H1 (cell line): Measurements from ENCODE around the gene SS18L1. TPM values are rescaled to one million over a fixed set of nuclear protein-coding genes. Genes with fewer than 3 reads are reported as not detected.
A peak's percentile ranks its signal among the peaks of the same experiment; 100 is the strongest.

Experiments used
- CTCF ChIA-PET: fragments of 300-600 bp; sonication (Branson Sonifier 250); formaldehyde crosslinking; loops from one replicate; lab custom pipeline; 2021; ENCODE audit not compliant: partially characterized antibody; lab: Charles Lee
- POLR2A ChIA-PET: fragments of 300-600 bp; sonication (Branson Sonifier 250); formaldehyde crosslinking; loops from one replicate; lab custom pipeline; 2021; ENCODE audit warnings: inconsistent platforms; ENCODE audit not compliant: partially characterized antibody; lab: Charles Lee
- DNase-seq, 2 experiments: peaks; one replicate each; pipeline versions ENCODE4 v3.0.0 to v3.0.0-alpha.2; 2010 to 2022; ENCODE audit warnings: low spot score in 2 of 2, low read depth in 1 of 2, mixed read lengths in 1 of 2
- FAIRE-seq: peaks from 2 replicates; lab custom pipeline; 2011; peaks lifted over from hg19 to GRCh38; lab: Jason Lieb, UNC
- H2AFZ ChIP-seq: 2 replicates; pipeline ENCODE4 v1.8.1; 2012; ENCODE audit warnings: low read length, inconsistent platforms
- H2AK5ac ChIP-seq: 2 replicates; pipeline ENCODE4 v1.6.1; 2013; ENCODE audit warnings: low read depth, low read length
- H2BK120ac ChIP-seq: replicated peaks from 2 replicates; pipeline ENCODE3; 2013; ENCODE audit warnings: low read depth, low read length, inconsistent platforms
- H2BK12ac ChIP-seq: 2 replicates; pipeline ENCODE4 v1.6.1; 2013; ENCODE audit warnings: low read depth, low read length
- H2BK15ac ChIP-seq: 2 replicates; pipeline ENCODE4 v1.6.1; 2013; ENCODE audit warnings: low read length
- H2BK20ac ChIP-seq: 2 replicates; pipeline ENCODE4 v1.6.1; 2013; ENCODE audit warnings: low read length
- H2BK5ac ChIP-seq: 2 replicates; pipeline ENCODE4 v1.6.1; 2013; ENCODE audit warnings: low read depth, low read length
- H3K14ac ChIP-seq: 2 replicates; pipeline ENCODE4 v1.6.1; 2013; ENCODE audit warnings: inconsistent platforms; ENCODE audit not compliant: insufficient read length
- H3K18ac ChIP-seq: 2 replicates; pipeline ENCODE4 v1.6.1; 2013; ENCODE audit warnings: low read length; ENCODE audit errors: extremely low read depth
- H3K23ac ChIP-seq: 2 replicates; pipeline ENCODE4 v1.6.1; 2013; ENCODE audit warnings: inconsistent platforms; ENCODE audit not compliant: insufficient read length
- H3K23me2 ChIP-seq: 2 replicates; pipeline ENCODE4 v1.6.1; 2013; ENCODE audit warnings: low read depth, low read length
- H3K27ac ChIP-seq: 2 replicates; pipeline ENCODE4 v1.6.1; 2011; ENCODE audit warnings: low read depth, low read length, inconsistent platforms
- H3K27me3 ChIP-seq, 4 experiments: replicated peaks in 1 of 4; 1 replicate in 1 of 4; 2 replicates in 3 of 4; pipeline versions ENCODE4 v1.6.1 to v1.8.1; 2011 to 2013; ENCODE audit warnings: low read length in 3 of 4, mild to moderate bottlenecking in 3 of 4, inconsistent platforms in 2 of 4, mixed read lengths in 2 of 4, moderate library complexity in 1 of 4; ENCODE audit not compliant: control insufficient read depth in 3 of 4, insufficient read depth in 3 of 4; ENCODE audit errors: extremely low read depth in 1 of 4
- H3K36me3 ChIP-seq, 4 experiments: 2 replicates each; pipeline versions ENCODE4 v1.6.1 to v1.8.1; 2011 to 2013; ENCODE audit warnings: mild to moderate bottlenecking in 4 of 4, low read length in 3 of 4, moderate library complexity in 2 of 4, control low read depth in 1 of 4, inconsistent platforms in 1 of 4; ENCODE audit not compliant: insufficient read depth in 4 of 4, control insufficient read depth in 2 of 4
- H3K4ac ChIP-seq: replicated peaks from 2 replicates; pipeline ENCODE3; 2013; ENCODE audit warnings: low read length, low read depth, mixed read lengths, inconsistent platforms; ENCODE audit not compliant: insufficient read length
- H3K4me1 ChIP-seq, 4 experiments: replicated peaks in 1 of 4; 1 replicate in 1 of 4; 2 replicates in 3 of 4; pipeline versions ENCODE4 v1.6.1 to v1.8.1; 2011 to 2013; ENCODE audit warnings: low read length in 3 of 4, inconsistent platforms in 2 of 4, mixed read lengths in 1 of 4; ENCODE audit not compliant: insufficient read depth in 4 of 4, control insufficient read depth in 3 of 4
- H3K4me2 ChIP-seq, 2 experiments: 2 replicates each; pipeline versions ENCODE4 v1.6.1 to v1.8.1; 2011 to 2013; ENCODE audit warnings: low read depth in 2 of 2, low read length in 2 of 2, control low read depth in 1 of 2, inconsistent platforms in 1 of 2, mild to moderate bottlenecking in 1 of 2; ENCODE audit not compliant: insufficient read depth in 1 of 2
- H3K4me3 ChIP-seq, 4 experiments: fragments of 200-600, 300-600 bp in 1 of 4; sonication (generic), shearing (Covaris generic), sonication (Bioruptor Twin) in 1 of 4; 2 replicates each; pipeline versions ENCODE4 v1.5.1 to v1.8.1; 2011 to 2016; ENCODE audit warnings: low read length in 4 of 4, low read depth in 3 of 4, control low read depth in 2 of 4, inconsistent platforms in 2 of 4, mild to moderate bottlenecking in 2 of 4, mixed read lengths in 1 of 4, moderate library complexity in 1 of 4; ENCODE audit not compliant: insufficient read depth in 2 of 4; ENCODE audit errors: extremely low read depth in 1 of 4
- H3K56ac ChIP-seq: replicated peaks from 2 replicates; pipeline ENCODE3; 2013; ENCODE audit warnings: low read depth, mild to moderate bottlenecking, mixed read lengths, low read length, inconsistent platforms; ENCODE audit not compliant: insufficient read length
- H3K79me1 ChIP-seq: 2 replicates; pipeline ENCODE4 v1.6.1; 2013; ENCODE audit warnings: low read depth, low read length, control low read depth
- H3K79me2 ChIP-seq, 2 experiments: 2 replicates each; pipeline versions ENCODE4 v1.6.1 to v1.8.1; 2012 to 2013; ENCODE audit warnings: low read length in 2 of 2, mild to moderate bottlenecking in 2 of 2, inconsistent platforms in 1 of 2; ENCODE audit not compliant: insufficient read depth in 2 of 2, control insufficient read depth in 1 of 2
- H3K9ac ChIP-seq, 4 experiments: replicated peaks in 1 of 4; 1 replicate in 1 of 4; 2 replicates in 3 of 4; pipeline versions ENCODE4 v1.6.1 to v1.8.1; 2011 to 2013; ENCODE audit warnings: low read depth in 3 of 4, low read length in 3 of 4, control low read depth in 2 of 4, mild to moderate bottlenecking in 2 of 4, moderate library complexity in 2 of 4, inconsistent platforms in 1 of 4; ENCODE audit errors: extremely low read depth in 1 of 4
- H3K9me3 ChIP-seq, 2 experiments: 2 replicates each; pipeline versions ENCODE4 v1.6.1 to v1.8.1; 2012 to 2013; ENCODE audit warnings: mild to moderate bottlenecking in 2 of 2, moderate library complexity in 2 of 2, control low read depth in 1 of 2, inconsistent platforms in 1 of 2, low read depth in 1 of 2, low read length in 1 of 2, mixed read lengths in 1 of 2; ENCODE audit not compliant: insufficient read depth in 2 of 2
- H4K20me1 ChIP-seq, 2 experiments: replicated peaks in 1 of 2; 2 replicates each; pipeline versions ENCODE3 to v1.8.1; 2011 to 2013; ENCODE audit warnings: inconsistent platforms in 2 of 2, low read length in 2 of 2, mild to moderate bottlenecking in 1 of 2; ENCODE audit not compliant: insufficient read depth in 2 of 2, control insufficient read depth in 1 of 2
- H4K5ac ChIP-seq: 2 replicates; pipeline ENCODE4 v1.6.1; 2013; ENCODE audit warnings: low read length, low read depth, mixed read lengths, inconsistent platforms; ENCODE audit not compliant: insufficient read length
- H4K8ac ChIP-seq: 2 replicates; pipeline ENCODE4 v1.8.0; 2013; ENCODE audit warnings: mild to moderate bottlenecking, moderate library complexity, low read length, inconsistent platforms; ENCODE audit not compliant: insufficient read depth; ENCODE audit errors: extremely low read depth
- H4K91ac ChIP-seq: replicated peaks from 2 replicates; pipeline ENCODE3; 2013; ENCODE audit warnings: low read length, mixed read lengths, inconsistent platforms; ENCODE audit not compliant: insufficient read length
- CHD2 ChIP-seq: IDR thresholded peaks from 2 replicates; pipeline ENCODE4 v1.6.1; 2012; ENCODE audit warnings: low read length, improper control_type of control experiment
- CREB1 ChIP-seq: IDR thresholded peaks from 2 replicates; pipeline ENCODE4 v1.6.1; 2012; ENCODE audit warnings: inconsistent platforms
- GTF2F1 ChIP-seq: IDR thresholded peaks from 2 replicates; pipeline ENCODE4 v1.6.1; 2012; ENCODE audit warnings: low read depth, low read length, improper control_type of control experiment, borderline replicate concordance
- NANOG ChIP-seq: IDR thresholded peaks from 2 replicates; pipeline ENCODE4 v1.6.1; 2011; ENCODE audit warnings: low read length, low read depth, mild to moderate bottlenecking, inconsistent platforms; ENCODE audit not compliant: insufficient read depth, poor library complexity, severe bottlenecking
- POLR2A ChIP-seq, 2 experiments: IDR thresholded peaks; 1 replicate in 1 of 2; 2 replicates in 1 of 2; pipeline ENCODE4 v1.6.1; 2011; ENCODE audit warnings: low read depth in 2 of 2, low read length in 2 of 2, mild to moderate bottlenecking in 2 of 2; ENCODE audit errors: control extremely low read depth in 1 of 2
- WGBS, 2 experiments: shearing (Covaris generic) in 1 of 2; methylation state at CpG; one replicate each; pipeline versions ENCODE4 v1.1.6 to v1.1.7; 2013 to 2015; ENCODE audit warnings: low lambda C conversion rate in 2 of 2, mixed read lengths in 2 of 2, inconsistent platforms in 1 of 2, low coverage in 1 of 2, missing lambda C conversion rate in 1 of 2; ENCODE audit not compliant: insufficient replicate concordance in 2 of 2, insufficient coverage in 1 of 2, insufficient read length in 1 of 2; ENCODE audit errors: extremely low coverage in 1 of 2, missing lambda C conversion rate in 1 of 2; 5-methylcytosine and 5-hydroxymethylcytosine counted together
- polyA plus RNA-seq, 7 experiments: library from polyadenylated mRNA; depleted of rRNA in 3 of 7; stranded (reverse) in 5 of 7; unstranded in 2 of 7; fragments of >200 nt in 5 of 7; fragments of 200-250 nt in 2 of 7; gene quantifications; 1 replicate in 5 of 7; 2 replicates in 1 of 7; 4 replicates in 1 of 7; pipeline versions ENCODE4 v1.2.1 to v1.2.3, GENCODE V29; 2011 to 2013; ENCODE audit warnings: missing spikeins in 2 of 7, mixed read lengths in 2 of 7
- total RNA-seq: library from RNA; stranded (reverse); fragmentation: NEBNext Ultra II Directional; extraction: Animal tissue kit (Norgen Biotek cat#: 25700); gene quantifications from 2 replicates; pipeline ENCODE4 v1.2.1, GENCODE V29; 2021

SS18L1 gene
- total and polyA plus RNA-seq, 2 of the 8 experiments (the other 6 are each of a cell fraction or from before 2014, with no cell fraction given) = 28.4 to 29.7 TPM

GRCh38 chr20:62147528-62147927, 4.0 kb downstream of the SS18L1 start:
- Histone ChIP-seq H3K23ac (no peak overlapping the region), H3K4me3 (no peak overlapping the region), H3K27me3 (no peaks in the 10 kb centered on the region), H4K5ac (no peak overlapping the region), H3K9ac (no peak overlapping the region), H2BK5ac (0 out of 2 replicates have a peak overlapping the region, but pooled peaks have one; percentile 52), H3K27ac (no peak overlapping the region), H2BK15ac (no peak overlapping the region), H3K79me2 (peaks cover 58 to 88% of the 10 kb centered on the region in 2 experiments), H3K14ac (no peak overlapping the region), H4K20me1 (peaks cover 50 to 53% of the 10 kb centered on the region in 2 experiments), H3K4me2 (no peak overlapping the region), H3K79me1 (peaks cover 47% of the 10 kb centered on the region), H3K36me3 (peaks cover 0 to 9% (median 6%) of the 10 kb centered on the region in 4 experiments; a peak in 6 of 8 replicates), H4K91ac (no peak overlapping the region), H2BK20ac (no peak overlapping the region), H3K18ac (no peak overlapping the region), H3K56ac (no peak overlapping the region), H2BK120ac (no peak overlapping the region), H2AFZ (no peak overlapping the region), H3K23me2 (peaks cover 3% of the 10 kb centered on the region; the same call in 1 of the 2 replicates), H3K9me3 (no peaks in the 10 kb centered on the region; a peak in 1 of 4 replicates), H2AK5ac (0 out of 2 replicates have a peak overlapping the region, but pooled peaks have one; percentile 48), H3K4ac (no peak overlapping the region), H3K4me1 (peaks cover 0 to 19% (median 8%) of the 10 kb centered on the region in 4 experiments; a peak in 6 of 7 replicates), H4K8ac (peak overlapping the region; percentile 31; the same call in 1 of the 2 replicates), H2BK12ac (no peak overlapping the region)
- 93% methylated on average over 8 of the region's 9 CpGs; no CpG with 5 or more reads in 1 of the 2 experiments for WGBS, 2 experiments
- DNase-seq (no peak), FAIRE-seq (no peak)
- ChIA-PET POLR2A (interaction anchor here (0.7 to 1.0 kb wide), 3 partner anchors 9 to 137 kb away, joined by 3 to 4 read pairs (median 3); no protein-coding TSS in a partner anchor), CTCF (interaction anchor here (0.6 kb wide), 1 partner anchor 30 kb away, joined by 4 read pairs; no protein-coding TSS in a partner anchor)
- TF ChIP-seq CHD2 (no peak), GTF2F1 (no peak), NANOG (no peak), POLR2A (IDR thresholded peaks at IDR 0.05; ENCODE audit: control extremely low read depth in 1 of 2, low read depth in 2 of 2, low read length in 2 of 2) (no peak), CREB1 (no peak)
